ENCODE measurements around the gene ABHD10.

DNA sequence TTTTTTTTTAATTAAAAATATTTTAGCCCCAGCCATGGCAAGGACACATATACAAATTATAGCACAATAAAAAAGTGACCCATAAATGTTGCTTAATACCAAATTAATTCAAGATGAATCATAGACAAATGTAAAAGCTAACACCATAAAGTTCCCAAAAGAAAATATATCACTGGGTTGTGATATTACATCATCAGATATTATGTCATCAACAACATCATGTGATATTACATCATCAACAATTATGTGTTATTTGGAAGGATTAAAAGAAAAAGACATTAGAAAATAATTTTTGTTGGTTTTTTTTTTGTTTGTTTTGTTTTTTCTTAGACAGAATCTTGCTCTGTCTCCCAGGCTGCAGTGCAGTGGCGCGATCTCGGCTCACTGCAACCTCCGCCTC, 34.5 kb upstream of the ABHD10 start:
- TF ChIP-seq, protein P1, sequence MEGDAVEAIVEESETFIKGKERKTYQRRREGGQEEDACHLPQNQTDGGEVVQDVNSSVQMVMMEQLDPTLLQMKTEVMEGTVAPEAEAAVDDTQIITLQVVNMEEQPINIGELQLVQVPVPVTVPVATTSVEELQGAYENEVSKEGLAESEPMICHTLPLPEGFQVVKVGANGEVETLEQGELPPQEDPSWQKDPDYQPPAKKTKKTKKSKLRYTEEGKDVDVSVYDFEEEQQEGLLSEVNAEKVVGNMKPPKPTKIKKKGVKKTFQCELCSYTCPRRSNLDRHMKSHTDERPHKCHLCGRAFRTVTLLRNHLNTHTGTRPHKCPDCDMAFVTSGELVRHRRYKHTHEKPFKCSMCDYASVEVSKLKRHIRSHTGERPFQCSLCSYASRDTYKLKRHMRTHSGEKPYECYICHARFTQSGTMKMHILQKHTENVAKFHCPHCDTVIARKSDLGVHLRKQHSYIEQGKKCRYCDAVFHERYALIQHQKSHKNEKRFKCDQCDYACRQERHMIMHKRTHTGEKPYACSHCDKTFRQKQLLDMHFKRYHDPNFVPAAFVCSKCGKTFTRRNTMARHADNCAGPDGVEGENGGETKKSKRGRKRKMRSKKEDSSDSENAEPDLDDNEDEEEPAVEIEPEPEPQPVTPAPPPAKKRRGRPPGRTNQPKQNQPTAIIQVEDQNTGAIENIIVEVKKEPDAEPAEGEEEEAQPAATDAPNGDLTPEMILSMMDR (IDR thresholded peaks at IDR 0.05; ENCODE audit: borderline replicate concordance, extremely low read depth, low read length, poor library complexity, severe bottlenecking), result no peak
- TF ChIP-seq EZH2 (IDR thresholded peaks at IDR 0.05; ENCODE audit: borderline replicate concordance, low read depth, low read length, severe bottlenecking), result no peak

All from DND-41 (cell line).